ENCODE measurements around the gene SACS. TPM values are rescaled to one million over a fixed set of nuclear protein-coding genes. Genes with fewer than 3 reads are reported as not detected.

The SACS gene
- total RNA-seq, 1 experiment from 2014 or later: 53.0 TPM

DNA sequence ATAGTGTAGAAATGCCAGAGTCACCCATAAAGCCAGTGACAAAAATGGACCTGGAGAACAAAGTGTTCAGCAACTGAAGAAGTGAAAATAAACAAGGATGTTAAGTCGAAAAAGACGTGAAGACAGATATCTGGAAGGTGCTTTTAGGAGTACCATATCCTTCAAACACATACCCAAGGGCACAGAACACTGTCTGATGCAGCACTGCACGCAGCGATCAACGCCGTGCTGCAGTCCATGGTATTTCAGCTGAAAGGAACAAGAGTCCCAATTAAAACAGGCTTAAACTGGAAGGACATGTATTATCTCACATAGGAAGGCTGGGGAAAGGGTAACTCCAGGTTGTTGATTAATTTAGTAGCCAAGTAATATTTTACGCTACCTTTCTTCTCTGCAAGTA lies 144.5 kb downstream of the SACS start:
- Histone ChIP-seq H4K5ac (ENCODE audit: insufficient read length, low read depth, low read length) (no peak overlapping the region), H2BK120ac (ENCODE audit: low read depth, low read length, poor library complexity, severe bottlenecking) (no peak overlapping the region), H3K27me3 (ENCODE audit: insufficient read depth, low read length) (no peaks in the 10 kb centered on the region), H3K79me2 (ENCODE audit: insufficient read depth, low read length) (no peaks in the 10 kb centered on the region), H3K4me2 (ENCODE audit: insufficient read depth, insufficient read length, low read length) (no peak overlapping the region), H2BK15ac (ENCODE audit: low read depth, low read length) (no peak overlapping the region), H3K18ac (ENCODE audit: insufficient read length, low read depth, low read length) (no peak overlapping the region), H3K4ac (ENCODE audit: low read depth, low read length) (no peak overlapping the region), H3K14ac (ENCODE audit: insufficient read depth, low read length) (no peak overlapping the region), H2AK5ac (ENCODE audit: insufficient read length, low read length) (no peak overlapping the region), H3T11ph (ENCODE audit: low read length) (no peak overlapping the region), H2BK12ac (ENCODE audit: insufficient read length, low read depth, low read length) (no peak overlapping the region), H3K79me1 (ENCODE audit: insufficient read depth, low read depth, low read length, poor library complexity, severe bottlenecking) (no peaks in the 10 kb centered on the region), H4K91ac (ENCODE audit: insufficient read length, low read depth, low read length) (no peak overlapping the region), H3K9ac (ENCODE audit: extremely low read depth, insufficient read length, low read length) (no peak overlapping the region), H2BK20ac (ENCODE audit: low read depth, low read length, poor library complexity, severe bottlenecking) (no peak overlapping the region), H3K27ac (ENCODE audit: insufficient read length, low read depth, low read length) (no peak overlapping the region), H2BK5ac (ENCODE audit: insufficient read length, low read length) (no peak overlapping the region), H3K23ac (ENCODE audit: insufficient read length, low read depth, low read length) (no peak overlapping the region), H2AFZ (ENCODE audit: low read length) (no peak overlapping the region), H3K4me1 (ENCODE audit: insufficient read depth, low read length) (no peaks in the 10 kb centered on the region), H3K56ac (ENCODE audit: insufficient read length, low read depth, low read length) (no peak overlapping the region), H4K20me1 (ENCODE audit: control insufficient read depth, insufficient read depth, insufficient read length) (no peaks in the 10 kb centered on the region), H3K23me2 (ENCODE audit: insufficient read length, low read depth, low read length, poor library complexity, severe bottlenecking) (no peaks in the 10 kb centered on the region), H4K8ac (replicated peaks; ENCODE audit: insufficient read length, low read depth, low read length) (no peak overlapping the region), H3K9me3 (ENCODE audit: control insufficient read depth, low read depth, low read length) (no peaks in the 10 kb centered on the region)
- DNase-seq: no peak
- TF ChIP-seq, protein P1, sequence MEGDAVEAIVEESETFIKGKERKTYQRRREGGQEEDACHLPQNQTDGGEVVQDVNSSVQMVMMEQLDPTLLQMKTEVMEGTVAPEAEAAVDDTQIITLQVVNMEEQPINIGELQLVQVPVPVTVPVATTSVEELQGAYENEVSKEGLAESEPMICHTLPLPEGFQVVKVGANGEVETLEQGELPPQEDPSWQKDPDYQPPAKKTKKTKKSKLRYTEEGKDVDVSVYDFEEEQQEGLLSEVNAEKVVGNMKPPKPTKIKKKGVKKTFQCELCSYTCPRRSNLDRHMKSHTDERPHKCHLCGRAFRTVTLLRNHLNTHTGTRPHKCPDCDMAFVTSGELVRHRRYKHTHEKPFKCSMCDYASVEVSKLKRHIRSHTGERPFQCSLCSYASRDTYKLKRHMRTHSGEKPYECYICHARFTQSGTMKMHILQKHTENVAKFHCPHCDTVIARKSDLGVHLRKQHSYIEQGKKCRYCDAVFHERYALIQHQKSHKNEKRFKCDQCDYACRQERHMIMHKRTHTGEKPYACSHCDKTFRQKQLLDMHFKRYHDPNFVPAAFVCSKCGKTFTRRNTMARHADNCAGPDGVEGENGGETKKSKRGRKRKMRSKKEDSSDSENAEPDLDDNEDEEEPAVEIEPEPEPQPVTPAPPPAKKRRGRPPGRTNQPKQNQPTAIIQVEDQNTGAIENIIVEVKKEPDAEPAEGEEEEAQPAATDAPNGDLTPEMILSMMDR (conservative IDR thresholded peaks at IDR 0.05): no peak
- H3K27ac Mint-ChIP-seq: no peak overlapping the region
- WGBS (ENCODE audit: extremely low coverage, insufficient read length, low lambda C conversion rate): no CpG with 5 or more reads among the region's 7 CpGs
- H3K9me3 Mint-ChIP-seq: no peaks in the 10 kb centered on the region; a peak in 1 of 5 replicates
- H3K4me1 Mint-ChIP-seq: no peaks in the 10 kb centered on the region
- peaks cover 0 to 4% (median 0%) of the 10 kb centered on the region in 3 experiments; a peak in 1 of 7 replicates for H3K36me3 Mint-ChIP-seq (ENCODE audit: insufficient read depth in 1 of 3, low read depth in 3 of 3)
- no peaks in the 10 kb centered on the region for H3K27me3 Mint-ChIP-seq (ENCODE audit: low read depth)
- H3K4me3 Mint-ChIP-seq: no peak overlapping the region
